T-helper 2 cell treated with Interferon-gamma antibody and Interleukin-4, amounts not matched to agents 5 μg/mL and 100 μg/mL, for 36 hours (primary cell): Measurements from ENCODE around the gene FGF5.
"Not testable (repeated sequence)": the region's sequence is repeated elsewhere in the genome, so short reads cannot be mapped to it uniquely, and the experiment has no call there.

Experiments used
- DNase-seq: peaks from one replicate; pipeline ENCODE4 v3.0.0; 2021; ENCODE audit warnings: low spot score
- H3K27ac Mint-ChIP-seq: one replicate; pipeline ENCODE4 v1.8.0; 2021; ENCODE audit warnings: mild to moderate bottlenecking, mixed read lengths
- H3K27me3 Mint-ChIP-seq: one replicate; pipeline ENCODE4 v1.8.0; 2021; ENCODE audit warnings: low read depth, mixed read lengths
- H3K36me3 Mint-ChIP-seq: one replicate; pipeline ENCODE4 v1.8.0; 2021; ENCODE audit warnings: low read depth, mixed read lengths
- H3K4me1 Mint-ChIP-seq: one replicate; pipeline ENCODE4 v1.8.0; 2021; ENCODE audit warnings: low read depth, mixed read lengths
- H3K4me3 Mint-ChIP-seq: one replicate; pipeline ENCODE4 v1.8.0; 2022; ENCODE audit warnings: mild to moderate bottlenecking, moderate library complexity, mixed read lengths
- H3K9me3 Mint-ChIP-seq: one replicate; pipeline ENCODE4 v1.8.0; 2021; ENCODE audit warnings: mixed read lengths

Gene FGF5

DNA sequence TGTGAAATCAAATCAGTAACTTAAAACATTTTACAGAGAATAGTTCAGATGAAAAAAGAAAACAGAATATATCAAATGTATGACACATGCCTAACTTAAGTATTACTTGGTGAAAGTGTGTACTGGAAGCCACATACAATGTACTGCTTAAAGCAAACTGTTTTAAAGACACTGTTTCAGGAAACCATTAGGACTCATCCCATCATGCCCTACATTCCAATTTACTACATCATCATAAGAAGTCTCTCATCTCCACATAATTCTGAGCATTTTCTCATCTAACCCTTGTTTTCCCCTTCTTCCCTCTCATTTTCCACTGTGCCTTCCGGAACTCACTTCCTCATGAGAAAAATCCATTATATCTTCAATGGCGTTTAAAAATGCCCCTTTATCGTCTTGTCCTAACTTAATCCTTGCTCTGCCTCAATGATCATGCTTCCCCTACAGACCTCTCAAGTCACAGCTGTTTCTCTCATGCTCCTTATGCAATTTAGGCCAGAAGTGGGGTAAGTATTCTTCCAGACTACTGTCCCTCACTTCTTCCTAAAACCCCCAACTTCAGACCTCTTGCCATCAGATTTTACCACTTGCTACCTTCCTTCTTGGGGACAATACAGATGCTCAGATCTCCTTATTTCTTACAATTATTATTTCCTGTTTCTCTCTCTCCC, 26.8 kb upstream of the FGF5 start:
- Mint-ChIP-seq H3K4me1 (no peaks in the 10 kb centered on the region), H3K27ac (no peak overlapping the region), H3K9me3 (no peaks in the 10 kb centered on the region), H3K4me3 (no peak overlapping the region), H3K36me3 (no peaks in the 10 kb centered on the region), H3K27me3 (peaks cover 3% of the 10 kb centered on the region)
- no peak for DNase-seq

GRCh38 chr4:80240976-80241375, 25.5 kb upstream of the FGF5 start:
- no peaks in the 10 kb centered on the region for H3K4me1 Mint-ChIP-seq
- H3K27me3 Mint-ChIP-seq = no peaks in the 10 kb centered on the region
- no peak overlapping the region for H3K27ac Mint-ChIP-seq
- DNase-seq = no peak
- H3K9me3 Mint-ChIP-seq = no peaks in the 10 kb centered on the region
- H3K36me3 Mint-ChIP-seq = no peaks in the 10 kb centered on the region
- H3K4me3 Mint-ChIP-seq = no peak overlapping the region

DNA sequence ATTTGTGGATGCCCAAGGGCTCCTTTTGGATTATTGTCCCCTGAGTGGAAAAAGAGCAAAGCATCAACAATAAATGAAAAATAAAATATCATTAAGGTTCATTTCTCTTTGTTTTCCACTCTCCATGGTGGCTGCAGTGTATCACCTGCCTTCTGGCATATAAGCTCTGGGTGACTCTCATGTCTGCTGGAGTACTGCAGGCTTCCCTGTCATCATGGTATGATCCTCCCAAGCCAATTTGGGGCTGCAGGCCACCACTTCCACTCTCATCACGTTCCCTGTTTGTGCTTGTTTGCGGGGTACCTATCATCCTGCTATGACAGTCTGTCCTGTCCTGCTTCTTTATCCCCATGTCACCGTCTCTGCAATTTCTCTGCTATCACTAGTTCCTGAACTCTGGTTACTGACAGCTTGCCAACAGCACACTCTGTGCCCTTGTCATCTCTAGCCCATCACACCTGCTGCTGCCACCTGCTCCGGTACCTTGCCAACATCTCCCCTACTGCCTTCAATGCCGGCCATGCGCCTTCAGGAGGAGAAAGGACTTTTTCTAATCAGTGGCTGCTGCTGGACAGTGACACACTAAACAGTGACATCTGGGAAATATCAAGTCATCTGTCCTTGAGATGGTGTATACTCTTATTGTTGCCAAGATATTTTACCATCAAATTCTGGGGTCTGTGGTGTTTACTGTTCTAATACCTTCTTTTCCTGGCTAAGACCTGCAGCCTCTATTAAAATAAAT, 23.0 kb upstream of the FGF5 start:
- DNase-seq = no peak
- Mint-ChIP-seq H3K27ac (no peak overlapping the region), H3K36me3 (no peaks in the 10 kb centered on the region), H3K4me1 (no peaks in the 10 kb centered on the region), H3K4me3 (no peak overlapping the region), H3K9me3 (no peaks in the 10 kb centered on the region), H3K27me3 (no peaks in the 10 kb centered on the region)

GRCh38 chr4:80247484-80247883, 19.0 kb upstream of the FGF5 start:
- not testable (repeated sequence) for H3K4me3 Mint-ChIP-seq, H3K9me3 Mint-ChIP-seq, DNase-seq, H3K27me3 Mint-ChIP-seq, H3K4me1 Mint-ChIP-seq, H3K36me3 Mint-ChIP-seq, H3K27ac Mint-ChIP-seq

- no peaks in the 10 kb centered on the region for H3K4me1 Mint-ChIP-seq
- no peaks in the 10 kb centered on the region for H3K9me3 Mint-ChIP-seq
- peaks cover 4% of the 10 kb centered on the region for H3K27me3 Mint-ChIP-seq
- H3K27ac Mint-ChIP-seq = no peak overlapping the region
- H3K36me3 Mint-ChIP-seq = no peaks in the 10 kb centered on the region
- DNase-seq = no peak
- no peak overlapping the region for H3K4me3 Mint-ChIP-seq
These were observed 17.3 kb upstream of the FGF5 start for GRCh38 chr4:80249144-80249543.

GRCh38 chr4:80252427-80252826, 14.0 kb upstream of the FGF5 start:
- DNase-seq = no peak
- peaks cover 8% of the 10 kb centered on the region for H3K27me3 Mint-ChIP-seq
- H3K4me1 Mint-ChIP-seq = no peaks in the 10 kb centered on the region
- H3K36me3 Mint-ChIP-seq = no peaks in the 10 kb centered on the region
- no peaks in the 10 kb centered on the region for H3K9me3 Mint-ChIP-seq
- H3K4me3 Mint-ChIP-seq = no peak overlapping the region
- H3K27ac Mint-ChIP-seq = no peak overlapping the region

DNA sequence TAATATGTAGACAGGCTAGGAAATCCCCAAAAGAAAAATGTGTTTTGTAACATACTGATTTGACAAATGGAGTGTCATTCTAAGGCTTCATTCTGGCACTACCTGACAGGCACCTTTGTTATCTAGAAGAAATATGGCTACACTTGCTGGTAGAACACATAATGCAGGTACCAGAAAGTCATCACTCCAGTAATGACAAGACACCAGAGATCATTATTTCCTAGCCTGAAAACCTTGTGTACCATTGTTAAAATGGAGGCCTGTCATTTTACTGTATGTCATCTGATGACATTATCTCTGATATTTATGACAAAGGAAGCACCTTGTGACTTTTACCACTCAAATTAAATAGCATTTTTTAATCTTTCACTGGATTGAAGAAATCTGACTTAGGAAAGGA, 13.5 kb upstream of the FGF5 start:
- Mint-ChIP-seq H3K9me3 (no peaks in the 10 kb centered on the region), H3K27me3 (peaks cover 11% of the 10 kb centered on the region), H3K36me3 (no peaks in the 10 kb centered on the region), H3K27ac (no peak overlapping the region), H3K4me1 (no peaks in the 10 kb centered on the region), H3K4me3 (no peak overlapping the region)
- DNase-seq = no peak

DNA sequence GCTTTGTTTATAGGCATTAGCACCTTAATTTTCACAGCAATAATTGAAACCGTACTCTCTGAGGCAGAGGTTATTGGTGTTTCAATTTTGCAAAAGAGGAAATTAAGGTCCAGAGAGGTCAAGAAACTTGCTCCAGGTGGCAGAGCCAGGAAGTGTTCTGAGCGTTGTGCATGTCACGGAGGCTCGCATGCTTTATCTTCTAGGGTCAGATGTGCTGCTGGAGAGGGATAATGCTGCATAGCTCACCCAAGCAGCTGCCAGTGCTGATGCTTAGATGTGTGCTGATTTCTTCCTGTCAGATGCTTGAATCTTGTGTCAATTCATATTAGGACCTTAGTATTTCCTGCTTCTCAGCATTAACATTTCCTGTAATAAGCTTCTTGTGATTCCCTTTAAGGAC, 13.0 kb upstream of the FGF5 start:
- H3K36me3 Mint-ChIP-seq = no peaks in the 10 kb centered on the region
- H3K27me3 Mint-ChIP-seq = peaks cover 13% of the 10 kb centered on the region
- no peaks in the 10 kb centered on the region for H3K9me3 Mint-ChIP-seq
- H3K27ac Mint-ChIP-seq = no peak overlapping the region
- H3K4me3 Mint-ChIP-seq = no peak overlapping the region
- H3K4me1 Mint-ChIP-seq = no peaks in the 10 kb centered on the region
- no peak for DNase-seq

DNA sequence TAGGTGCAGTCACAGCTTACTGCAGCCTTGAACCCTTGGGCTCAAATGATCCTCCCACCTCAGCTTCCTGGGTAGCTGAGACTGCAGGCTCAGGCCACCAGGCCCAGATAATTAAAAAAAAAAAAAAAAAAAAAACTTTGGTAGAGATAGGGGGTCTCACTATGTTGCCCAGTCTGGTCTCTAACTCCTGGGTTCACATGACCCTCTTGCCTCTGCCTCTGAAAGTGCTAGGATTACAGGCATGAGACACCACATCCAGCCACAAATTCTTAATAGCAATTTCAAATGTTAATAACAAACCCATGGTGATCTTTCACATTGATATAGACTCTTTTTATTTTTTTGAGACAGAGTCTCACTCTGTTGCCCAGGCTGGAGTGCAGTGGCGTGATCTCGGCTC, 12.3 kb upstream of the FGF5 start:
- no peak overlapping the region for H3K4me3 Mint-ChIP-seq
- peaks cover 10% of the 10 kb centered on the region for H3K27me3 Mint-ChIP-seq
- no peaks in the 10 kb centered on the region for H3K4me1 Mint-ChIP-seq
- DNase-seq = no peak
- H3K27ac Mint-ChIP-seq = no peak overlapping the region
- no peaks in the 10 kb centered on the region for H3K36me3 Mint-ChIP-seq
- H3K9me3 Mint-ChIP-seq = no peaks in the 10 kb centered on the region

DNA sequence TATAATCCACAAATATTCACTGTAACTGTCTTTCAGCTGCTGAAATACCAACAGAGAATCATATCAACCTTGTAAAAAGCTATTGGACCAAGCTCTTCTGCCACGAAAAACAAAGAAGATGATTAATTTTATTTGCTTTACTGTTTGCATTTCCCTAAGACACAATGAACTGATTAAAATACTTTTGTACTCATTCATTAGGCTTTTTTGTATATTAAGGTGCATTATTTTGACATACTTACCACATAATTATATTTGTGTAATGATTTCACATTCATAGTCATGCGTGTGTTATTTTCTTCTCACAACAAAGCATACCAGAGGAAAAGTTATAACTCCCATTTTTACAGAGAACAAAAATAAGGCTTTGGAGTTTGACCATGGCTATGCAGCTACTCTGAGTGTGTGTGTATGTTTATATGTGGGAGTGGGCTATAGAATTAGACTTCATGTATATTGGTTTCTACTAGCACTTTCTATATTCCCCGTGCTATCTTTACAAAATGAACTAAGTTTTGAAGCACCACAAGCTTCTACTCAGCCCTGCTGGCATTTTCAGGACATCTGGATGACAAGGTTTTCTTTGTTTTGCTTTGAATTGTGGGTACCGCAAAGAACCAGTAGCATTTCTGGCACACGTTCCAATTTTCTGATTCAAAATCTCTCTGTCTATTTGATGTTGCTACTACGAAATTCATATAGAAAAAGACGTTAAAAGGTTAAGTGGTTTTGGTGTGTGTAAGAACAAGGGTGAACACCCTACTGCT, 11.0 kb upstream of the FGF5 start:
- DNase-seq = no peak
- Mint-ChIP-seq H3K4me3 (no peak overlapping the region), H3K9me3 (no peaks in the 10 kb centered on the region), H3K4me1 (no peaks in the 10 kb centered on the region), H3K36me3 (no peaks in the 10 kb centered on the region), H3K27ac (no peak overlapping the region), H3K27me3 (peaks cover 15% of the 10 kb centered on the region)

- no peaks in the 10 kb centered on the region for H3K36me3 Mint-ChIP-seq
- no peaks in the 10 kb centered on the region for H3K9me3 Mint-ChIP-seq
- DNase-seq = no peak
- H3K27me3 Mint-ChIP-seq = peaks cover 22% of the 10 kb centered on the region
- no peaks in the 10 kb centered on the region for H3K4me1 Mint-ChIP-seq
- no peak overlapping the region for H3K4me3 Mint-ChIP-seq
- no peak overlapping the region for H3K27ac Mint-ChIP-seq
These were observed 8.6 kb upstream of the FGF5 start for GRCh38 chr4:80257851-80258250.

GRCh38 chr4:80259012-80259411, 7.5 kb upstream of the FGF5 start:
- Mint-ChIP-seq H3K27me3 (peaks cover 34% of the 10 kb centered on the region), H3K4me1 (no peaks in the 10 kb centered on the region), H3K4me3 (no peak overlapping the region), H3K36me3 (no peaks in the 10 kb centered on the region), H3K9me3 (no peaks in the 10 kb centered on the region), H3K27ac (no peak overlapping the region)
- no peak for DNase-seq

GRCh38 chr4:80259817-80260216, 6.6 kb upstream of the FGF5 start:
- Mint-ChIP-seq H3K4me3 (no peak overlapping the region), H3K27ac (no peak overlapping the region), H3K36me3 (no peaks in the 10 kb centered on the region), H3K9me3 (no peaks in the 10 kb centered on the region), H3K27me3 (peaks cover 42% of the 10 kb centered on the region), H3K4me1 (no peaks in the 10 kb centered on the region)
- no peak for DNase-seq

GRCh38 chr4:80261989-80262600, 4.4 kb upstream of the FGF5 start:
- Mint-ChIP-seq H3K27me3 (peaks cover 60% of the 10 kb centered on the region), H3K36me3 (no peaks in the 10 kb centered on the region), H3K4me1 (peaks cover 10% of the 10 kb centered on the region), H3K4me3 (no peak overlapping the region), H3K9me3 (no peaks in the 10 kb centered on the region), H3K27ac (no peak overlapping the region)
- DNase-seq = no peak
